ENCODE data around the gene FRY.

- TF ChIP-seq CTCF (conservative IDR thresholded peaks at IDR 0.05) (no peak), ZFX (IDR thresholded peaks at IDR 0.05) (no peak)
These were observed 108.5 kb downstream of the FRY start for GRCh38 chr13:32140109-32140508.

Data from C4-2B (cell line).